Measurements from ENCODE around the gene ASMT. TPM values are rescaled to one million over a fixed set of nuclear protein-coding genes. Genes with fewer than 3 reads are reported as not detected.
"Not testable (repeated sequence)": the region's sequence is repeated elsewhere in the genome, so short reads cannot be mapped to it uniquely, and the experiment has no call there.

ASMT gene
- total RNA-seq, 1 experiment from 2014 or later: not detected

- DNase-seq (ENCODE audit: low read depth); in situ Hi-C loops (cut with HindIII; ENCODE audit: low pct_unique_long_range_greater_than_20kb, low sequenced_read_pairs): not testable (repeated sequence)
Measured at GRCh38 chrX:1681856-1682255, 67.0 kb downstream of the ASMT start.

GRCh38 chrX:1682501-1682900 lies 67.6 kb downstream of the ASMT start:
- in situ Hi-C loops (cut with HindIII; ENCODE audit: low pct_unique_long_range_greater_than_20kb, low sequenced_read_pairs); DNase-seq (ENCODE audit: low read depth): not testable (repeated sequence)

DNA sequence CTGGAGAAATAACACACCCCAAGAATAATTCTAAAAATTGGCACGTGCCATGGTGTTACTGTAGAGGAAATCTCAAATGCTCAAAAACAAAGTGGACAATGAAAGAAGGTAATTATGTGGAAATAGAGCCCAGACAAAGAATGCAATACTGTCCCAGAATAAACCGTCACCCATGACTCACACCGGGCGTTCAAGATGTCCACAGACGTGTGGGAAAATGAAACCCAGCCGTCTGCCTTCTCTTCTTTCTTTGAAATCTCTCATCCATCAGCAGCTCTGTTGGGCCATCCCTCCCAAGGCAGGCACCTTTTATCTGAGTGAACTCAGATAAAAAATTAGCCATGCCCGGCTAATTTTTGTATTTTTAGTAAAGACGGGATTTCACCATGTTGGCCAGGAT lies 70.0 kb downstream of the ASMT start:
- DNase-seq (ENCODE audit: low read depth); in situ Hi-C loops (cut with HindIII; ENCODE audit: low pct_unique_long_range_greater_than_20kb, low sequenced_read_pairs): not testable (repeated sequence)

- in situ Hi-C loops (cut with HindIII; ENCODE audit: low pct_unique_long_range_greater_than_20kb, low sequenced_read_pairs); DNase-seq (ENCODE audit: low read depth): not testable (repeated sequence)
Measured at GRCh38 chrX:1685444-1685880, 70.6 kb downstream of the ASMT start.

- in situ Hi-C loops (cut with HindIII; ENCODE audit: low pct_unique_long_range_greater_than_20kb, low sequenced_read_pairs): no loop called here
- no peak for DNase-seq (ENCODE audit: low read depth)
Measured at GRCh38 chrX:1686642-1687041, 71.8 kb downstream of the ASMT start.

Other genes with a start within 250 kb of the ASMT start
- 310 and 317 TPM in 2 replicates for gene SLC25A6, start 222.9 kb upstream of the ASMT start, total RNA-seq (2014; rRNA removed; shearing (Covaris generic); ENCODE audit: low replicate concordance)
- 50.7 and 51.8 TPM in 2 replicates for gene ASMTL, start 162.2 kb upstream of the ASMT start, total RNA-seq (2014; rRNA removed; shearing (Covaris generic); ENCODE audit: low replicate concordance)
- not detected in 2 replicates for gene P2RY8, start 77.9 kb upstream of the ASMT start, total RNA-seq (2014; rRNA removed; shearing (Covaris generic); ENCODE audit: low replicate concordance)
- 15.9 and 20.6 TPM in 2 replicates for gene AKAP17A, start 23.5 kb upstream of the ASMT start, total RNA-seq (2014; rRNA removed; shearing (Covaris generic); ENCODE audit: low replicate concordance)

All from Caki2 (cell line).